HepG2 (cell line): ENCODE data around the gene ARHGAP15. TPM values are rescaled to one million over a fixed set of nuclear protein-coding genes. Genes with fewer than 3 reads are reported as not detected.

ENCODE experiments used
- ATAC-seq: fragments of 200-7000 bp; cut with Tn5 transposase; 3 replicates; pipeline ENCODE4 v1.9.1; 2020; ENCODE audit warnings: mild to moderate bottlenecking, moderate library complexity
- BruUV-seq: library from RNA; stranded (reverse); fragments of 400-500 nt; replicated peaks from 2 replicates; lab custom pipeline; 2021; lab: Mats Ljungman, UMichigan
- CTCF ChIA-PET: fragments of 300-600 bp; formaldehyde crosslinking; extraction: SDS; loops from one replicate; lab custom pipeline; 2021; ENCODE audit warnings: low total read pairs, inconsistent platforms, low intra/inter-chr PET ratio; lab: Yijun Ruan, JAX
- POLR2A ChIA-PET: fragments of 350-600 bp; sonication (Branson Sonifier 250); formaldehyde crosslinking; loops from one replicate; lab custom pipeline; 2020; ENCODE audit warnings: antibody characterized with exemption, inconsistent platforms; lab: Yijun Ruan, JAX
- DNase-seq: peaks from one replicate; pipeline ENCODE4 v3.0.0-alpha.2; 2015; ENCODE audit warnings: low spot score
- FAIRE-seq: peaks from 3 replicates; lab custom pipeline; 2011; peaks lifted over from hg19 to GRCh38; lab: Jason Lieb, UNC
- H2AFZ ChIP-seq: one replicate; pipeline ENCODE4 v1.6.1; 2011; ENCODE audit warnings: low read length, inconsistent platforms
- H3K27ac ChIP-seq: fragments of 300-600 bp; 3 replicates; pipeline ENCODE4 v1.8.0; 2011; ENCODE audit warnings: mixed run types, mild to moderate bottlenecking, mixed read lengths, low read length, inconsistent platforms; ENCODE audit not compliant: insufficient read depth; ENCODE audit errors: extremely low read length
- H3K27me3 ChIP-seq, 2 experiments: fragments of 200-600 bp in 1 of 2; 2 replicates in 1 of 2; 3 replicates in 1 of 2; pipeline versions ENCODE4 v1.6.0 to v1.8.0; 2011; ENCODE audit warnings: low read length in 2 of 2, mild to moderate bottlenecking in 2 of 2, moderate library complexity in 2 of 2, inconsistent platforms in 1 of 2; ENCODE audit not compliant: insufficient read depth in 2 of 2, control insufficient read depth in 1 of 2
- H3K36me3 ChIP-seq, 2 experiments: fragments of 200-600 bp in 1 of 2; replicated peaks in 1 of 2; 2 replicates in 1 of 2; 3 replicates in 1 of 2; pipeline versions ENCODE4 v1.5.1 to v1.8.0; 2011; ENCODE audit warnings: low read length in 2 of 2, inconsistent platforms in 1 of 2; ENCODE audit not compliant: insufficient read depth in 2 of 2, control insufficient read depth in 1 of 2
- H3K4me1 ChIP-seq: 2 replicates; pipeline ENCODE4 v1.5.1; 2012; ENCODE audit warnings: low read length, inconsistent platforms; ENCODE audit not compliant: insufficient read depth
- H3K4me2 ChIP-seq: 2 replicates; pipeline ENCODE4 v1.6.0; 2011; ENCODE audit warnings: low read depth, low read length, inconsistent platforms
- H3K4me3 ChIP-seq, 3 experiments: fragments of 200-600 bp in 1 of 3; sonication (generic), shearing (Covaris generic) in 1 of 3; replicated peaks in 1 of 3; 2 replicates each; pipeline ENCODE4 v1.5.1; 2011 to 2016; ENCODE audit warnings: low read length in 3 of 3, inconsistent platforms in 2 of 3, low read depth in 2 of 3, mild to moderate bottlenecking in 2 of 3, control low read depth in 1 of 3, mixed read lengths in 1 of 3; ENCODE audit not compliant: insufficient read depth in 1 of 3
- H3K79me2 ChIP-seq: one replicate; pipeline ENCODE4 v1.6.1; 2011; ENCODE audit warnings: low read length, inconsistent platforms; ENCODE audit not compliant: insufficient read depth
- H3K9ac ChIP-seq: 2 replicates; pipeline ENCODE4 v1.6.0; 2011; ENCODE audit warnings: mild to moderate bottlenecking, low read depth, low read length, inconsistent platforms; ENCODE audit not compliant: insufficient read depth
- H3K9me3 ChIP-seq: 2 replicates; pipeline ENCODE4 v1.5.1; 2012; ENCODE audit warnings: mild to moderate bottlenecking, low read length
- H4K20me1 ChIP-seq: 2 replicates; pipeline ENCODE4 v1.6.0; 2011; ENCODE audit warnings: inconsistent platforms, mild to moderate bottlenecking, low read length, moderate library complexity; ENCODE audit not compliant: insufficient read depth
- FLYWCH1 ChIP-seq: sonication (generic); formaldehyde crosslinking; IDR thresholded peaks from 2 replicates; pipeline ENCODE4 v1.8.1; 2023; ENCODE audit warnings: mild to moderate bottlenecking, missing genetic modification reagents
- FOXP4 ChIP-seq: sonication (generic); formaldehyde crosslinking; IDR thresholded peaks from 2 replicates; pipeline ENCODE4 v1.4.0; 2020; ENCODE audit warnings: missing genetic modification reagents
- HNF4A ChIP-seq: sonication (generic); formaldehyde crosslinking; IDR thresholded peaks from 2 replicates; pipeline ENCODE4 v1.4.0; 2020; ENCODE audit warnings: missing genetic modification reagents
- KLF13 ChIP-seq: sonication (generic); formaldehyde crosslinking; IDR thresholded peaks from 2 replicates; pipeline ENCODE4 v1.4.0; 2020; ENCODE audit warnings: mild to moderate bottlenecking, missing genetic modification reagents
- SIX4 ChIP-seq: sonication (generic); formaldehyde crosslinking; IDR thresholded peaks from 2 replicates; pipeline ENCODE4 v1.4.0; 2020; ENCODE audit warnings: missing genetic modification reagents
- TAF1 ChIP-seq: sonication (generic); formaldehyde crosslinking; IDR thresholded peaks from 2 replicates; pipeline ENCODE4 v1.4.0; 2020; ENCODE audit warnings: missing genetic modification reagents
- ZNF160 ChIP-seq: sonication (generic); formaldehyde crosslinking; IDR thresholded peaks from 2 replicates; pipeline ENCODE4 v1.8.0; 2022; ENCODE audit warnings: mild to moderate bottlenecking, inconsistent platforms, missing genetic modification reagents
- ZNF446 ChIP-seq: sonication (generic); formaldehyde crosslinking; IDR thresholded peaks from 2 replicates; pipeline ENCODE4 v1.5.0; 2020; ENCODE audit warnings: mild to moderate bottlenecking, missing genetic modification reagents
- ZNF574 ChIP-seq: sonication (generic); formaldehyde crosslinking; IDR thresholded peaks from 2 replicates; pipeline ENCODE4 v1.4.0; 2020; ENCODE audit warnings: missing genetic modification reagents
- ZNF770 ChIP-seq: sonication (generic); formaldehyde crosslinking; IDR thresholded peaks from 2 replicates; pipeline ENCODE4 v1.5.0; 2020; ENCODE audit warnings: mild to moderate bottlenecking, missing genetic modification reagents
- WGBS: methylation state at CpG from one replicate; pipeline ENCODE4 v1.1.6; 2017; ENCODE audit warnings: low lambda C conversion rate; 5-methylcytosine and 5-hydroxymethylcytosine counted together
- in situ Hi-C: cut with HindIII; loops from 2 replicates; pipeline ENCODE4 v1.10.0; 2017; ENCODE audit warnings: low pct_unique_long_range_greater_than_20kb; ENCODE audit not compliant: extremely low pct_ligation_motif_present
- intact Hi-C: fragments of 100-400 bp; cut with micrococcal nuclease; formaldehyde crosslinking; loops from one replicate; pipeline ENCODE4 v1.10.0; 2022; ENCODE audit not compliant: unreplicated experiment
- polyA plus RNA-seq, 8 experiments: library from polyadenylated mRNA; depleted of rRNA in 3 of 8; stranded (reverse) in 7 of 8; unstranded in 1 of 8; fragments of >200 nt; fragmentation: Illumina TruSeq in 4 of 8; extraction: Trizol in 4 of 8; gene quantifications; 2 replicates each; pipeline versions ENCODE4 v1.2.1 to v1.2.3, GENCODE V29; 2011 to 2016; ENCODE audit warnings: low read depth in 4 of 8, missing spikeins in 1 of 8, mixed read lengths in 1 of 8; ENCODE audit not compliant: insufficient read depth in 1 of 8
- total RNA-seq, 5 experiments: library from RNA; depleted of rRNA; stranded (reverse); fragments of >200 nt; fragmentation: Illumina TruSeq; extraction: Trizol; gene quantifications; 2 replicates each; pipeline ENCODE4 v1.2.3, GENCODE V29; 2016; ENCODE audit warnings: low read depth in 1 of 5
- TF ChIP-seq, protein P1 (sequence below): sonication (generic); formaldehyde crosslinking; IDR thresholded peaks from 2 replicates; pipeline ENCODE4 v1.4.0; 2020; ENCODE audit warnings: missing genetic modification reagents, borderline replicate concordance
- TF ChIP-seq, protein P2 (sequence below): sonication (generic); formaldehyde crosslinking; IDR thresholded peaks from 2 replicates; pipeline ENCODE4 v1.9.0; 2022; ENCODE audit warnings: missing genetic modification reagents, mild to moderate bottlenecking, borderline replicate concordance

ARHGAP15 gene
- total and polyA plus RNA-seq, 2 of the 13 experiments (the other 11 are each of a cell fraction or from before 2014, with no cell fraction given), result 0.04 TPM; not detected in 1

- ChIA-PET POLR2A (no interaction called here), CTCF (no interaction called here)
- Histone ChIP-seq H3K27ac (no peak overlapping the region), H3K9me3 (no peaks in the 10 kb centered on the region), H3K4me3 (no peak overlapping the region), H3K9ac (no peak overlapping the region), H2AFZ (no peak overlapping the region), H4K20me1 (no peaks in the 10 kb centered on the region), H3K4me2 (no peak overlapping the region), H3K27me3 (no peaks in the 10 kb centered on the region), H3K36me3 (no peaks in the 10 kb centered on the region), H3K79me2 (no peaks in the 10 kb centered on the region), H3K4me1 (no peaks in the 10 kb centered on the region)
- FAIRE-seq, result no peak
- in situ Hi-C loops, result no loop called here
- no TSS peak for BruUV-seq
- intact Hi-C loops, result no loop called here
- 0% methylated on average over 1 of the region's 1 CpG for WGBS
- DNase-seq, result no peak
- ATAC-seq, result no peak
- TF ChIP-seq, protein P1, sequence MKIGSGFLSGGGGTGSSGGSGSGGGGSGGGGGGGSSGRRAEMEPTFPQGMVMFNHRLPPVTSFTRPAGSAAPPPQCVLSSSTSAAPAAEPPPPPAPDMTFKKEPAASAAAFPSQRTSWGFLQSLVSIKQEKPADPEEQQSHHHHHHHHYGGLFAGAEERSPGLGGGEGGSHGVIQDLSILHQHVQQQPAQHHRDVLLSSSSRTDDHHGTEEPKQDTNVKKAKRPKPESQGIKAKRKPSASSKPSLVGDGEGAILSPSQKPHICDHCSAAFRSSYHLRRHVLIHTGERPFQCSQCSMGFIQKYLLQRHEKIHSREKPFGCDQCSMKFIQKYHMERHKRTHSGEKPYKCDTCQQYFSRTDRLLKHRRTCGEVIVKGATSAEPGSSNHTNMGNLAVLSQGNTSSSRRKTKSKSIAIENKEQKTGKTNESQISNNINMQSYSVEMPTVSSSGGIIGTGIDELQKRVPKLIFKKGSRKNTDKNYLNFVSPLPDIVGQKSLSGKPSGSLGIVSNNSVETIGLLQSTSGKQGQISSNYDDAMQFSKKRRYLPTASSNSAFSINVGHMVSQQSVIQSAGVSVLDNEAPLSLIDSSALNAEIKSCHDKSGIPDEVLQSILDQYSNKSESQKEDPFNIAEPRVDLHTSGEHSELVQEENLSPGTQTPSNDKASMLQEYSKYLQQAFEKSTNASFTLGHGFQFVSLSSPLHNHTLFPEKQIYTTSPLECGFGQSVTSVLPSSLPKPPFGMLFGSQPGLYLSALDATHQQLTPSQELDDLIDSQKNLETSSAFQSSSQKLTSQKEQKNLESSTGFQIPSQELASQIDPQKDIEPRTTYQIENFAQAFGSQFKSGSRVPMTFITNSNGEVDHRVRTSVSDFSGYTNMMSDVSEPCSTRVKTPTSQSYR, result no peak
- TF ChIP-seq ZNF446 (CRISPR knock-in tag) (no peak), HNF4A (CRISPR knock-in tag) (no peak), TAF1 (CRISPR knock-in tag) (no peak), FOXP4 (CRISPR knock-in tag) (no peak), ZNF160 (CRISPR knock-in tag) (no peak), SIX4 (CRISPR knock-in tag) (no peak), KLF13 (CRISPR knock-in tag) (no peak), FLYWCH1 (CRISPR knock-in tag) (no peak), ZNF770 (CRISPR knock-in tag) (no peak), ZNF574 (CRISPR knock-in tag) (no peak)
- TF ChIP-seq, protein P2, sequence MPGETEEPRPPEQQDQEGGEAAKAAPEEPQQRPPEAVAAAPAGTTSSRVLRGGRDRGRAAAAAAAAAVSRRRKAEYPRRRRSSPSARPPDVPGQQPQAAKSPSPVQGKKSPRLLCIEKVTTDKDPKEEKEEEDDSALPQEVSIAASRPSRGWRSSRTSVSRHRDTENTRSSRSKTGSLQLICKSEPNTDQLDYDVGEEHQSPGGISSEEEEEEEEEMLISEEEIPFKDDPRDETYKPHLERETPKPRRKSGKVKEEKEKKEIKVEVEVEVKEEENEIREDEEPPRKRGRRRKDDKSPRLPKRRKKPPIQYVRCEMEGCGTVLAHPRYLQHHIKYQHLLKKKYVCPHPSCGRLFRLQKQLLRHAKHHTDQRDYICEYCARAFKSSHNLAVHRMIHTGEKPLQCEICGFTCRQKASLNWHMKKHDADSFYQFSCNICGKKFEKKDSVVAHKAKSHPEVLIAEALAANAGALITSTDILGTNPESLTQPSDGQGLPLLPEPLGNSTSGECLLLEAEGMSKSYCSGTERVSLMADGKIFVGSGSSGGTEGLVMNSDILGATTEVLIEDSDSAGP (CRISPR knock-in tag), result no peak
Measured at GRCh38 chr2:143486976-143487375, 357.8 kb downstream of the ARHGAP15 start.
